GM12892 (cell line): Measurements from ENCODE around the gene SPATA32.

Experiments
- POLR2A ChIP-seq: IDR thresholded peaks from 2 replicates; pipeline ENCODE4 v1.6.1; 2011; ENCODE audit warnings: low read depth, low read length, control low read depth
- POLR2AphosphoS5 ChIP-seq: IDR thresholded peaks from 2 replicates; pipeline ENCODE4 v1.6.1; 2011; ENCODE audit warnings: low read depth, low read length, control low read depth

DNA sequence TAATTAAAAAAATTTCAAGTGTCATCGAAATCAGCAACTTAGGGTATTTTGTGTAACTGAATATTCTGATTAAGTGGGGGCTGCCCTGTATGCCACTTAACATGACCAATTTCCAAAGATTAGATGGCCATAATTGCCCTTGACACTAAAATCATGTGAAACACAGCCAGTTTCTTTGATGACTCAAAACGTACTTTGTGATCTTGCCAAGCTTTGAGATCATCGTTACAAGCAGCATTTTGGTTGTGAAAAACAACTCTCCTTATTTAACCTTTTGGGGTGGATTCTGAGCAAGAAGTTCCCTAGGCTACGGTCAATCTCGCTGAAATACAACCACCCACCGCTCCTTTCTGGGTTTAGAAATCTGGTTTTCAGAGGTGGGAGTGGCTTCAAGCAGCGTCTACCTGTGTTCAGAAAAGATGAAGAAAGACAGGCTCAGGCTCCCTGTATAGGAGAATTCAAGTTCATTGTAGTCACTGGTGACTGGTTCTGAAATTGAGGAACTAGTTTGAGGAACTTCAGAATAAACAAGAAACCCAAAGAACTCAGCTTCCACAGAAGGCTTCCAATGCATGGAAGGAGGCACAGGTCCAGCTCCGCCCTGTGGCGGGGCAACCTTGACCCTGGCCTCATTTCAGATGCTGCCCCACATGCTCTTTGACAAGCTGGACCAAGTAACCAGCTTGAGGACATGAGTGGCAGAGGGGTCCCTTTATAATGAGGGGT, 45.6 kb upstream of the SPATA32 start:
- TF ChIP-seq POLR2A (0 out of 2 replicates have a peak, but pooled peaks have one; percentile 21), POLR2AphosphoS5 (no peak)
